Uterus (tissue), 4 donors: ENCODE data around the gene SURF4. TPM values are rescaled to one million over a fixed set of nuclear protein-coding genes. Genes with fewer than 3 reads are reported as not detected.

ENCODE experiments used
- DNase-seq, 2 donors: peaks; one replicate each; pipeline ENCODE4 v3.0.0-alpha.2; 2019 to 2020
- H3K27ac ChIP-seq, 2 donors: fragments of 200-600 bp; sonication (generic); 1 replicate in 1 of 2; 2 replicates in 1 of 2; pipeline ENCODE4 v1.5.1; 2016 to 2018
- H3K27me3 ChIP-seq, 2 donors: fragments of 200-600 bp; sonication (generic); one replicate each; pipeline ENCODE4 v1.5.1; 2018 to 2019; ENCODE audit warnings: control low read depth in 1 of 2
- H3K36me3 ChIP-seq, 2 donors: fragments of 200-600 bp; sonication (generic); one replicate each; pipeline ENCODE4 v1.5.1; 2019; ENCODE audit warnings: control low read depth in 1 of 2
- H3K4me1 ChIP-seq, 2 donors: fragments of 200-600 bp; sonication (generic); one replicate each; pipeline ENCODE4 v1.5.1; 2018 to 2019; ENCODE audit warnings: control low read depth in 1 of 2
- H3K4me3 ChIP-seq, 2 donors: fragments of 200-600 bp; sonication (generic); 1 replicate in 1 of 2; 2 replicates in 1 of 2; pipeline ENCODE4 v1.5.1; 2018 to 2019; ENCODE audit warnings: mild to moderate bottlenecking in 1 of 2
- H3K9me3 ChIP-seq, 2 donors: fragments of 200-600 bp; sonication (generic); one replicate each; pipeline ENCODE4 v1.5.1; 2019; ENCODE audit warnings: control low read depth in 1 of 2
- POLR2A ChIP-seq, 2 donors: fragments of 450-650 bp; IDR thresholded peaks; one replicate each; pipeline ENCODE4 v1.6.1; 2016; ENCODE audit warnings: antibody characterized with exemption in 2 of 2, mild to moderate bottlenecking in 1 of 2, moderate library complexity in 1 of 2
- intact Hi-C: fragments of 100-400 bp; cut with DNase I; formaldehyde crosslinking; loops from one replicate; pipeline ENCODE4 v1.15.1; 2023; ENCODE audit warnings: low total_unique reads
- total RNA-seq, 4 donors: library from RNA; depleted of rRNA in 3 of 4; stranded (reverse); fragments of >200 nt in 3 of 4; gene quantifications; one replicate each; pipeline versions ENCODE4 v1.1.0 to v1.2.4, GENCODE V29; 2014 to 2023
- TF ChIP-seq, protein P1 (sequence below), 4 experiments: fragments of 200-600 bp in 2 of 4; fragments of 450-650 bp in 2 of 4; sonication (generic) in 2 of 4; IDR thresholded peaks; one replicate each; pipeline ENCODE4 v1.5.1; 2016 to 2019; ENCODE audit warnings: antibody characterized with exemption in 4 of 4, mild to moderate bottlenecking in 2 of 4, moderate library complexity in 1 of 4
- donor health status: DM: yes; HTN: yes; CAD: no.

SURF4 gene
- 100 to 1,000 TPM in 2 of 4 donors, 10 to 100 TPM in 2; 74.7 to 262 (median 108) TPM for total RNA-seq

DNA sequence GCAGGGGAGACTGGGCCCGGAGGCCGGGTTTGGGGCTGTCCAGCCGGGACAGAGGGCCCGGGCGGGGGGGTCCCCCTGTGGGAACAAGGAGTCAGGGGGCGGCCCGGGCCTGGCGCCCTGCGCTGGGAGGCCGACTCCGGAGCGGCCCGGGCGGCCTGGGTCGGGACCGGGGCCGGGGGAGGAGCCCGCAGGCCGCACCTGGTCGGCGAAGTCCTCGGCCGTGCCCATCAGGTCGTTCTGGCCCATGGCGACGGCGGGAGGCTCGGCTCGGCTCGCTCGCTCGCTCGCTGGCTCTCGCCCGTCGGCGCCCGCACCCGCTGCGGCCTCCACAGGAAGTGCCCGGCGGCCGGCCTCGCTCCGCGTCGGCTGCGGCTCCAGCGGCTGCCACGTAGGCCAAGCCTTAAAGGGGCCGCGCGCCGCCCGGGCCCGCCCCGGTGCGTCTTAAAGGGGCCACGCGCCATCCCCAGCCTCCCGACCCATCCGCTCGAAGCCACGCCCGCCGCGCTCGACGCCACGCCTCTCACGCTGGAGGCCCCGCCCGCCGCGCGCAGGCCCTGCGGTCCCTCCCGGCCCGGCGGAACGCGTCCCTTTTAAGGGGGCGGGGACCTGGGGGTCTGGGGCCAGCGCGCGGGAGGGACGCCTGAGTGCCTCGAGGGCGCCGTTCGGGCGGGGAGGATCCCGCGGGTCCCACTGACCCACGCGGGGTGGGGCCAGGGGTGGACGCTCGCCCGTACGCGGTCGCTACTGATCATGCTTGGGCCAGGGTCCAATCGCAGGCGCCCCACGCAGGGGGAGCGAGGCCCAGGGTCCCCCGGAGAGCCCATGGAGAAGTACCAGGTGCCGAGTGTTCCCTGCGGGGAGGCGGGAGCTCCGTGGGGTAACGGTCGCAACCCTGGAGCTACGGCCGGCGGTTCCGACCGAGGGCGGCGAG is at the start of gene SURF4, which contains the start of gene STKLD1:
Gene SURF4 (minus strand): TSS at position 337 of the 931 bp plus-strand sequence. CDS start 91 bp downstream, at position 246.
Gene STKLD1 (plus strand): TSS at position 643 of the 931 bp plus-strand sequence. CDS start 108 bp downstream, at position 751.
- Histone ChIP-seq H3K4me1 (peaks cover 14 to 20% of the 10 kb centered on the region in 2 donors), H3K9me3 (no peaks in the 10 kb centered on the region)

DNA sequence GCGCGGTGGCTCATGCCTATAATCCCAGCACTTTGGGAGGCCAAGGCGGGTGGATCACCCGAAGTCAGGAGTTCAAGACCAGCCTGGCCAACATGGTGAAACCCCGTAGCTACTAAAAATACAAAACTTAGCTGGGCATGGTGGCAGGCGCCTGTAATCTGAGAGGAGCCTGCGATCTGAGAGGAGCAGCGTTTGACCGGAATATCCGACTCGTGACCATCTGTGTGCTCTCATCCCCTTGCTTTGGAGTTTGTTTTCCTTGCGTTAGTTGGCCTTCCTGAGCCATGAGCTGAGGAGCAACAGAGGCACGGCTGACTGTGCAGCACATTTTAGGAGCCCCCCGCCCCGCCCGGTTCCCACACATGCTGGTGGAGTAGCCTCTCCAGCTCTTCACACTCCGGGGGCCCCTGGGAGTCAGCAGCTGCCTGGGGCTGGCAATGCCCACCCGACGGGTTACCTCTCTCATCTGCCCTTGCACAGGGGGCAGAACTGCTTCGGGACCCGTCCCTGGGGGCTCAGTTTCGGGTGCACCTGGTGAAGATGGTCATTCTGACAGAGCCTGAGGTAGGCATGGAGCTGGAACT is 49.3 kb upstream of the SURF4 start:
- Histone ChIP-seq H3K4me1 (peaks cover 0 to 9% of the 10 kb centered on the region in 2 donors), H3K9me3 (no peaks in the 10 kb centered on the region), H3K27ac (no peak overlapping the region), H3K27me3 (peaks cover 0 to 12% of the 10 kb centered on the region in 2 donors), H3K36me3 (no peaks in the 10 kb centered on the region), H3K4me3 (no peak overlapping the region)
- no peak for DNase-seq
- TF ChIP-seq, protein P1, sequence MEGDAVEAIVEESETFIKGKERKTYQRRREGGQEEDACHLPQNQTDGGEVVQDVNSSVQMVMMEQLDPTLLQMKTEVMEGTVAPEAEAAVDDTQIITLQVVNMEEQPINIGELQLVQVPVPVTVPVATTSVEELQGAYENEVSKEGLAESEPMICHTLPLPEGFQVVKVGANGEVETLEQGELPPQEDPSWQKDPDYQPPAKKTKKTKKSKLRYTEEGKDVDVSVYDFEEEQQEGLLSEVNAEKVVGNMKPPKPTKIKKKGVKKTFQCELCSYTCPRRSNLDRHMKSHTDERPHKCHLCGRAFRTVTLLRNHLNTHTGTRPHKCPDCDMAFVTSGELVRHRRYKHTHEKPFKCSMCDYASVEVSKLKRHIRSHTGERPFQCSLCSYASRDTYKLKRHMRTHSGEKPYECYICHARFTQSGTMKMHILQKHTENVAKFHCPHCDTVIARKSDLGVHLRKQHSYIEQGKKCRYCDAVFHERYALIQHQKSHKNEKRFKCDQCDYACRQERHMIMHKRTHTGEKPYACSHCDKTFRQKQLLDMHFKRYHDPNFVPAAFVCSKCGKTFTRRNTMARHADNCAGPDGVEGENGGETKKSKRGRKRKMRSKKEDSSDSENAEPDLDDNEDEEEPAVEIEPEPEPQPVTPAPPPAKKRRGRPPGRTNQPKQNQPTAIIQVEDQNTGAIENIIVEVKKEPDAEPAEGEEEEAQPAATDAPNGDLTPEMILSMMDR (IDR thresholded peaks at IDR 0.05) = no peak
- TF ChIP-seq POLR2A (IDR thresholded peaks at IDR 0.05) = no peak
- intact Hi-C loops = no loop called here

More for the DNA sequence above, at the start of gene SURF4, which contains the start of gene STKLD1:
- no peaks in the 10 kb centered on the region for H3K27me3 ChIP-seq
- H3K36me3 ChIP-seq = no peaks in the 10 kb centered on the region
- peak within 1 kb of the TSS; percentile 63 to 89 for H3K4me3 ChIP-seq
- TF ChIP-seq, protein P1 (IDR thresholded peaks at IDR 0.05) = peak in 3 of 4 experiments; percentile 8 to 58 (median 50)
- TF ChIP-seq POLR2A (IDR thresholded peaks at IDR 0.05) = peak; percentile 89 to 94
- intact Hi-C loops = no loop called here
- H3K27ac ChIP-seq = peak within 1 kb of the TSS; percentile 84 to 91
- peak; percentile 94 to 97 for DNase-seq

DNA sequence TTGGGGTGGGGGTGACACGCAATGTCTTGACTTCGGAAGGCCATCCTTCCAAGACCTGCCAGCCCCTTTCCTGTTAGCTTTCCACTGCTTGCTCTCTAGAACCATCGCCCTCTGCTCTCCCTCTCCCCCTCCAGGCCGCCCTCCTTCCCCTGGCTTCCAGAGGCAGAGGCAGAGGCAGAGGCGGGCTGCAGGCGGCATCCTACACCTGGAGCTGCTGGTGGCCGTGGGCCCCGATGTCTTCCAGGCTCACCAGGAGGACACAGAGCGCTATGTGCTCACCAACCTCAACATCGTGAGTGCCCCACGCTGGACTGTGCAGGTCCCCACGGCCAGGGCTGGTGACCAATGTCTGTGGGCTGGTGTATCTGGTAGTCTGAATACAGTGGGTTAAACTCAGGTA is 48.3 kb upstream of the SURF4 start:
- Histone ChIP-seq H3K9me3 (no peaks in the 10 kb centered on the region), H3K27me3 (peaks cover 0 to 12% of the 10 kb centered on the region in 2 donors)

DNA sequence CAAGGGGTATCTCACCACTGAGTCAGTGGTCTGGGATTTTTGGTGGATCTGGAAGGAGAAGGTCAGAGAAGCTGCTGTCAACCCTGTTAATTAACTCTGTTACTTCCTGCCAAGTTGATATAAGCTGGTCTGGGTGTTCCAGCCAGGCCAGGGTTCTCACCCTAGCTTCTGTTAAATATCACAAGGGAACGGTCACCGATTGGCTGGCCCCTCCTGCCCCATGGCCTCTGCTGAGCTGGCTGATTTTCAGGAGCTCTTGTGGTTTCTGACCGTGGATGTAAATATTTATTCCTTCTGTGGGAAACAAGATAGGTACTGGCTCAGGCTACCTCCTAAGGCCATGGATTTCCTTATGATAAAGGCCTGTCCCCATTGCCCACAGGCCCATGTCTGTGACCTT is 47.4 kb upstream of the SURF4 start:
- Histone ChIP-seq H3K9me3 (no peaks in the 10 kb centered on the region), H3K4me3 (no peak overlapping the region), H3K36me3 (no peaks in the 10 kb centered on the region), H3K4me1 (peaks cover 0 to 1% of the 10 kb centered on the region in 2 donors), H3K27me3 (peaks cover 0 to 11% of the 10 kb centered on the region in 2 donors), H3K27ac (no peak overlapping the region)
- intact Hi-C loops = no loop called here
- TF ChIP-seq, protein P1 (IDR thresholded peaks at IDR 0.05) = no peak
- TF ChIP-seq POLR2A (IDR thresholded peaks at IDR 0.05) = no peak
- no peak for DNase-seq

More for the DNA sequence above, 48.3 kb upstream of the SURF4 start:
- DNase-seq = no peak
- H3K4me1 ChIP-seq = peaks cover 0 to 9% of the 10 kb centered on the region in 2 donors
- H3K4me3 ChIP-seq = no peak overlapping the region
- TF ChIP-seq, protein P1 (IDR thresholded peaks at IDR 0.05) = no peak
- no peak for TF ChIP-seq POLR2A (IDR thresholded peaks at IDR 0.05)
- no peak overlapping the region for H3K27ac ChIP-seq
- intact Hi-C loops = no loop called here
- H3K36me3 ChIP-seq = no peaks in the 10 kb centered on the region
